HL-60 (cell line): ENCODE measurements around the gene TMEM141.

Experiments used
- DNase-seq, 2 experiments: peaks; one replicate each; pipeline ENCODE4 v3.0.0-alpha.2; 2010 to 2020; ENCODE audit warnings: low read depth in 1 of 2, low spot score in 1 of 2
- H3K27ac ChIP-seq: fragments of 250-450 bp; sonication (Bioruptor Pico); replicated peaks from 2 replicates; pipeline ENCODE4 v1.5.1; 2020; ENCODE audit warnings: mild to moderate bottlenecking, moderate library complexity
- H3K27me3 ChIP-seq: fragments of 250-450 bp; sonication (Bioruptor Pico); 2 replicates; pipeline ENCODE4 v1.5.1; 2021; ENCODE audit warnings: mild to moderate bottlenecking, moderate library complexity; ENCODE audit not compliant: insufficient read depth, poor library complexity, severe bottlenecking
- H3K4me3 ChIP-seq: replicated peaks from 2 replicates; pipeline ENCODE4 v1.5.1; 2011; ENCODE audit warnings: mild to moderate bottlenecking, control low read depth, low read length; ENCODE audit not compliant: insufficient read depth
- CTCF ChIP-seq: IDR thresholded peaks from one replicate; pipeline ENCODE4 v1.5.1; 2011; ENCODE audit warnings: low read length, control low read depth, inconsistent platforms; ENCODE audit not compliant: insufficient read depth
- GABPA ChIP-seq: IDR thresholded peaks from 2 replicates; pipeline ENCODE4 v1.6.1; 2012; ENCODE audit warnings: low read depth
- POLR2AphosphoS5 ChIP-seq: IDR thresholded peaks from 2 replicates; pipeline ENCODE4 v1.6.1; 2012; ENCODE audit warnings: low read depth
- SPI1 ChIP-seq: IDR thresholded peaks from 2 replicates; pipeline ENCODE4 v1.6.1; 2012; ENCODE audit warnings: low read depth, mild to moderate bottlenecking, borderline replicate concordance
- TF ChIP-seq, protein P1 (sequence below): IDR thresholded peaks from 2 replicates; pipeline ENCODE4 v1.6.1; 2012; ENCODE audit warnings: low read depth; ENCODE audit not compliant: insufficient replicate concordance

The TMEM141 gene

GRCh38 chr9:136826703-136827582 lies 35.8 kb downstream of the TMEM141 start:
- TF ChIP-seq POLR2AphosphoS5 (0 out of 2 replicates have a peak, but pooled peaks have one; percentile 17), CTCF (no peak), SPI1 (no peak), GABPA (no peak)
- TF ChIP-seq, protein P1, sequence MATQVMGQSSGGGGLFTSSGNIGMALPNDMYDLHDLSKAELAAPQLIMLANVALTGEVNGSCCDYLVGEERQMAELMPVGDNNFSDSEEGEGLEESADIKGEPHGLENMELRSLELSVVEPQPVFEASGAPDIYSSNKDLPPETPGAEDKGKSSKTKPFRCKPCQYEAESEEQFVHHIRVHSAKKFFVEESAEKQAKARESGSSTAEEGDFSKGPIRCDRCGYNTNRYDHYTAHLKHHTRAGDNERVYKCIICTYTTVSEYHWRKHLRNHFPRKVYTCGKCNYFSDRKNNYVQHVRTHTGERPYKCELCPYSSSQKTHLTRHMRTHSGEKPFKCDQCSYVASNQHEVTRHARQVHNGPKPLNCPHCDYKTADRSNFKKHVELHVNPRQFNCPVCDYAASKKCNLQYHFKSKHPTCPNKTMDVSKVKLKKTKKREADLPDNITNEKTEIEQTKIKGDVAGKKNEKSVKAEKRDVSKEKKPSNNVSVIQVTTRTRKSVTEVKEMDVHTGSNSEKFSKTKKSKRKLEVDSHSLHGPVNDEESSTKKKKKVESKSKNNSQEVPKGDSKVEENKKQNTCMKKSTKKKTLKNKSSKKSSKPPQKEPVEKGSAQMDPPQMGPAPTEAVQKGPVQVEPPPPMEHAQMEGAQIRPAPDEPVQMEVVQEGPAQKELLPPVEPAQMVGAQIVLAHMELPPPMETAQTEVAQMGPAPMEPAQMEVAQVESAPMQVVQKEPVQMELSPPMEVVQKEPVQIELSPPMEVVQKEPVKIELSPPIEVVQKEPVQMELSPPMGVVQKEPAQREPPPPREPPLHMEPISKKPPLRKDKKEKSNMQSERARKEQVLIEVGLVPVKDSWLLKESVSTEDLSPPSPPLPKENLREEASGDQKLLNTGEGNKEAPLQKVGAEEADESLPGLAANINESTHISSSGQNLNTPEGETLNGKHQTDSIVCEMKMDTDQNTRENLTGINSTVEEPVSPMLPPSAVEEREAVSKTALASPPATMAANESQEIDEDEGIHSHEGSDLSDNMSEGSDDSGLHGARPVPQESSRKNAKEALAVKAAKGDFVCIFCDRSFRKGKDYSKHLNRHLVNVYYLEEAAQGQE: no peak
- H3K27me3 ChIP-seq: no peaks in the 10 kb centered on the region
- no peak overlapping the region for H3K27ac ChIP-seq
- no peak overlapping the region for H3K4me3 ChIP-seq
- no peak for DNase-seq

DNA sequence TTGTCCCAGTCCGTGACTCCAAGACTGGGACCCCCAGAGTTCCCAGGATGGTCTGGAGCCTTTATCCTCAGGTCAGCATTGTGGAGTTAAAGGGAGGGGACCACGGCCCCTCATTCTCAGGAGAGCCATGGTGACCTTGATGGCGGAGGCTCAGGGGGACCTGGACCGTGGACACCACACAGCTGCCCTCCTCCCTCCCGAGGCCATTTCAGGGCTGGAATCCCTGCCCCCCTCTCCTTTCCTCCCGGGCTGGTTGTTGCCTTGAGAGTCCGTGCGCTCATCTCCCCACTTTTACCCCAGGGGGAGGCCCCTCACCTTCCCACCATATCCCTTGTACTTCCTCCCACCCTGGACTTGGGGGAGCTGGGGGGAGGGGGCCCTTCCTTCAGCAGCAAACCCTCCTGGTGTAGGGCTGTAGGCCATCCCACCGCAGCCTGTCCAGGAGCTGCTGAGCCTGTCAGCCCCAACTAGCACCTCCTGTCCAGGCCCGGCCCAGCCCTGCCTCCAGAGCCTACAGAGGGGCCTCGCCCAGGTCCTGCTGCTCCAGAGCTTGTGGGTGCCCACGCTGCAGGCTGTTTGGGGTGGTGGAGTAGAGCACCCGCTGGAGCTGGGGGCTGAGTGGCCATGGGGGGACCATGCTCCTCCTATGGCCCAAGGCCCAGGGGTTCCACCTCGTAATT lies 36.8 kb downstream of the TMEM141 start:
- TF ChIP-seq, protein P1: no peak
- TF ChIP-seq GABPA (no peak), SPI1 (no peak), CTCF (no peak), POLR2AphosphoS5 (no peak; the same call in 1 of the 2 replicates)
- no peak for DNase-seq
- no peak overlapping the region for H3K4me3 ChIP-seq
- no peaks in the 10 kb centered on the region for H3K27me3 ChIP-seq
- H3K27ac ChIP-seq: no peak overlapping the region

DNA sequence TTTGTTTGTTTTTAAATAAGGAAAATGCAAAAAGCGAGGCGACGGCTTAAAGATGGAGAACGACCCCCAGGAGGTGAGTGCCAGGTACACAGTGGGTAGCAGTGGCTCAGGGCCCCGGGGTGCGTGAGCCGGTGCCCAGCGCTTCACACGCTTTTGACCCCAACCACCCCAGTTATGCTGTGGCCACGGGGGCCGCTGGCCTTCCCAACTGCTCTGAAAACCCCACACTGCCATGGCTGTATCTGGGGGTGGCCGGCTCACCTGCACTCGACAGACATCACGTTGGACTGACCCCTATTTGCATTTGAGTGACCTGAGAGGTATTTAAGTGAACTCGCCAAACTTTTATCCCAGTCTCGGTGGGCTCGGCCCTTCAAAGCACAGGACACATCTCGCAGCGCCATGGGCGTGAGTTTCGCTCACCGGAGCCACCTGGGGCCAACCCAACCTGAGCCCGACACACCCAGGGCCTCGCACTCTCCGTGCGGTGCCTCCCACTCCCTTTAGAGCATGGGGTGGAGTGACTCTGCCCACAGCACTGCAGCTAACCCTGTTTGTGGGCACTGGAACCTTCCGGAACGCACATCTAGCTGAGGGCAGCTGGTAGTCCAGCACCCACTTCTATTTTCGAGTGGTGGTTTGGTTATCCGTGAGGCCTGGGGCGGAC lies 37.5 kb downstream of the TMEM141 start:
- H3K4me3 ChIP-seq: no peak overlapping the region
- no peak overlapping the region for H3K27ac ChIP-seq
- no peak for DNase-seq
- no peaks in the 10 kb centered on the region for H3K27me3 ChIP-seq
- TF ChIP-seq, protein P1: no peak
- TF ChIP-seq GABPA (no peak), POLR2AphosphoS5 (no peak; the same call in 1 of the 2 replicates), CTCF (no peak), SPI1 (no peak)
